Mammary epithelial cell (primary cell): ENCODE data around the gene HDAC4.

Experiments
- CTCF ChIP-seq, 2 donors: IDR thresholded peaks in 1 of 2; conservative IDR thresholded peaks in 1 of 2; 2 replicates each; pipeline ENCODE4 v1.5.1; 2011 to 2012; ENCODE audit warnings: inconsistent platforms in 2 of 2, low read length in 2 of 2, mild to moderate bottlenecking in 2 of 2, control low read depth in 1 of 2, low read depth in 1 of 2; ENCODE audit not compliant: insufficient read depth in 1 of 2; ENCODE audit errors: extremely low read depth in 1 of 2
- EZH2 ChIP-seq: IDR thresholded peaks from 2 replicates; pipeline ENCODE4 v1.6.1; 2012; ENCODE audit warnings: low read length, inconsistent platforms, borderline replicate concordance

GRCh38 chr2:239093542-239093941, 307.3 kb downstream of the HDAC4 start:
- TF ChIP-seq CTCF (conservative IDR thresholded peaks at IDR 0.05 in 1 of 2, IDR thresholded peaks at IDR 0.05 in 1 of 2; ENCODE audit: extremely low read depth in 1 of 2, insufficient read depth in 1 of 2, low read depth in 1 of 2, low read length in 2 of 2) (no peak), EZH2 (no peak)
